H1 (cell line): ENCODE results near the gene GLCE. TPM values are rescaled to one million over a fixed set of nuclear protein-coding genes. Genes with fewer than 3 reads are reported as not detected.

ENCODE experiments used
- BRCA1 ChIP-seq: IDR thresholded peaks from 2 replicates; pipeline ENCODE4 v1.6.1; 2012; ENCODE audit warnings: low read depth, low read length, improper control_type of control experiment
- CBX5 ChIP-seq: fragments of 300-800, 300-1000 bp; sonication (generic); IDR thresholded peaks from 2 replicates; pipeline ENCODE4 v1.7.1; 2016; ENCODE audit warnings: antibody characterized with exemption, low read length, low read depth
- CREB1 ChIP-seq: IDR thresholded peaks from 2 replicates; pipeline ENCODE4 v1.6.1; 2012; ENCODE audit warnings: inconsistent platforms
- MAFK ChIP-seq: IDR thresholded peaks from 2 replicates; pipeline ENCODE4 v1.6.1; 2012; ENCODE audit warnings: low read depth, mild to moderate bottlenecking, improper control_type of control experiment, low read length
- SIRT6 ChIP-seq: IDR thresholded peaks from one replicate; pipeline ENCODE4 v1.7.1; 2012; ENCODE audit warnings: low read length, inconsistent platforms
- SIX5 ChIP-seq: IDR thresholded peaks from 2 replicates; pipeline ENCODE4 v1.6.1; 2011; ENCODE audit warnings: mild to moderate bottlenecking, low read depth, low read length
- SP2 ChIP-seq: IDR thresholded peaks from 2 replicates; pipeline ENCODE4 v1.6.1; 2012; ENCODE audit warnings: mild to moderate bottlenecking, low read length, inconsistent platforms
- SRF ChIP-seq: IDR thresholded peaks from 2 replicates; pipeline ENCODE4 v1.6.1; 2011; ENCODE audit warnings: mild to moderate bottlenecking, low read depth, low read length, moderate library complexity
- TAF7 ChIP-seq: optimal IDR thresholded peaks from 2 replicates; pipeline ENCODE3; 2011; ENCODE audit warnings: low read depth, mild to moderate bottlenecking, inconsistent platforms, low read length, moderate library complexity, borderline replicate concordance
- polyA plus RNA-seq, 7 experiments: library from polyadenylated mRNA; depleted of rRNA in 3 of 7; stranded (reverse) in 5 of 7; unstranded in 2 of 7; fragments of >200 nt in 5 of 7; fragments of 200-250 nt in 2 of 7; gene quantifications; 1 replicate in 5 of 7; 2 replicates in 1 of 7; 4 replicates in 1 of 7; pipeline versions ENCODE4 v1.2.1 to v1.2.3, GENCODE V29; 2011 to 2013; ENCODE audit warnings: missing spikeins in 2 of 7, mixed read lengths in 2 of 7
- total RNA-seq: library from RNA; stranded (reverse); fragmentation: NEBNext Ultra II Directional; extraction: Animal tissue kit (Norgen Biotek cat#: 25700); gene quantifications from 2 replicates; pipeline ENCODE4 v1.2.1, GENCODE V29; 2021

GLCE gene
- total and polyA plus RNA-seq, 2 of the 8 experiments (the other 6 are each of a cell fraction or from before 2014, with no cell fraction given) = 17.1 to 22.7 TPM

GRCh38 chr15:69194025-69194827, 33.8 kb downstream of the GLCE start (continued):
- TF ChIP-seq BRCA1 = no peak
- TF ChIP-seq SIRT6 = no peak
- no peak for TF ChIP-seq SRF
- no peak for TF ChIP-seq TAF7
- no peak for TF ChIP-seq SIX5
- no peak for TF ChIP-seq SP2
- TF ChIP-seq MAFK = no peak
- TF ChIP-seq CREB1 = no peak
- TF ChIP-seq CBX5 = no peak
